WTC11 (cell line): Measurements from ENCODE around the gene CALU.

Experiments used
- CBFB ChIP-seq: sonication (generic); formaldehyde crosslinking; IDR thresholded peaks from 2 replicates; pipeline ENCODE4 v1.8.1; 2022; ENCODE audit warnings: mild to moderate bottlenecking, low read depth, missing genetic modification reagents
- CREB1 ChIP-seq: sonication (generic); formaldehyde crosslinking; IDR thresholded peaks from 2 replicates; pipeline ENCODE4 v1.8.0; 2023; ENCODE audit warnings: mild to moderate bottlenecking, missing genetic modification reagents
- ETV6 ChIP-seq: sonication (generic); formaldehyde crosslinking; IDR thresholded peaks from 2 replicates; pipeline ENCODE4 v1.8.1; 2022; ENCODE audit warnings: mild to moderate bottlenecking, missing genetic modification reagents
- SMAD3 ChIP-seq: sonication (generic); formaldehyde crosslinking; IDR thresholded peaks from 2 replicates; pipeline ENCODE4 v1.8.0; 2022; ENCODE audit warnings: missing genetic modification reagents, mild to moderate bottlenecking, borderline replicate concordance
- ZNF317 ChIP-seq: sonication (generic); formaldehyde crosslinking; IDR thresholded peaks from 2 replicates; pipeline ENCODE4 v1.8.1; 2023; ENCODE audit warnings: low read depth, mild to moderate bottlenecking, moderate library complexity, missing genetic modification reagents, borderline replicate concordance
- TF ChIP-seq, protein P1 (sequence below): sonication (generic); formaldehyde crosslinking; IDR thresholded peaks from 2 replicates; pipeline ENCODE4 v1.8.1; 2023; ENCODE audit warnings: mild to moderate bottlenecking, moderate library complexity, missing genetic modification reagents
- TF ChIP-seq, protein P2 (sequence below): fragments of 200-600 bp; IDR thresholded peaks from 2 replicates; pipeline ENCODE4 v1.8.0; 2022; ENCODE audit warnings: antibody characterized with exemption
- TF ChIP-seq, protein P3 (sequence below): sonication (generic); formaldehyde crosslinking; IDR thresholded peaks from 2 replicates; pipeline ENCODE4 v1.8.0; 2022; ENCODE audit warnings: missing genetic modification reagents
- TF ChIP-seq, protein P4 (sequence below): sonication (generic); formaldehyde crosslinking; IDR thresholded peaks from 2 replicates; pipeline ENCODE4 v1.8.0; 2023; ENCODE audit warnings: missing genetic modification reagents, mild to moderate bottlenecking, borderline replicate concordance
- TF ChIP-seq, protein P5 (sequence below): sonication (generic); formaldehyde crosslinking; conservative IDR thresholded peaks from 2 replicates; pipeline ENCODE4 v1.8.1; 2023; ENCODE audit warnings: mild to moderate bottlenecking, low read depth, missing genetic modification reagents, moderate library complexity
- TF ChIP-seq, protein P6 (sequence below): sonication (generic); formaldehyde crosslinking; IDR thresholded peaks from 2 replicates; pipeline ENCODE4 v1.8.0; 2022; ENCODE audit warnings: mild to moderate bottlenecking, missing genetic modification reagents
- TF ChIP-seq, protein P7 (sequence below): sonication (generic); formaldehyde crosslinking; IDR thresholded peaks from 2 replicates; pipeline ENCODE4 v1.8.0; 2022; ENCODE audit warnings: mild to moderate bottlenecking, missing genetic modification reagents

DNA sequence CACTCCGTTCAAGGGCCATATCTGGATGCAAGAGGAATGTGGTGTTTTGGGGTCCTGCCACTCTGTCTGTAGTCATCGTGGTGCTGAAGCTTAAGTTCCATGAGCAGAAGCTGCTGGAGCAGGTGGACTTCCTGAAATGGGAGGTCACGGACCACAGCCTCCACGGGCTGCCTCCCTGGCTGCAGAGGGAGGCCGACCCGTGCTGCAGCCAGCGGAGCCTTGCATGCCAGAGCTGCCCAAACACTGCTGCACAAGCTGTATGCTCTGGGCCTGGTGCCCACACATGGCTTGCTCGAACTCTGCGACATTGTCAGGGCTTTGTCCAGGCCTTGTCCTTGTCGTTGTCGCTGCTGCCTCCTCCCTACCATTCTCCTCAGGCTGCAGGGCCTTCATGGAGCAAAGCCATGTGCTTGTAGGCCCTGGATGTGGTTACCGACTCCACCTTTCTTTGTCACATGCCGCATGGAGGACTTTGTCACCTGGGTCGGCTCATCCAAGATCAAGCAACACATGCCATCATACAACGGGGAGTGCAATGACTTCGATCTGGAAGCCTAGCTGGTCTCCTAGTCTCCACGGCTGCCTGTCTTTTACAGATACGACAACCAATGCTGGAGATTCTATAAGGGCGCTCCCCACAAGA is 45.7 kb upstream of the CALU start:
- TF ChIP-seq, protein P1, sequence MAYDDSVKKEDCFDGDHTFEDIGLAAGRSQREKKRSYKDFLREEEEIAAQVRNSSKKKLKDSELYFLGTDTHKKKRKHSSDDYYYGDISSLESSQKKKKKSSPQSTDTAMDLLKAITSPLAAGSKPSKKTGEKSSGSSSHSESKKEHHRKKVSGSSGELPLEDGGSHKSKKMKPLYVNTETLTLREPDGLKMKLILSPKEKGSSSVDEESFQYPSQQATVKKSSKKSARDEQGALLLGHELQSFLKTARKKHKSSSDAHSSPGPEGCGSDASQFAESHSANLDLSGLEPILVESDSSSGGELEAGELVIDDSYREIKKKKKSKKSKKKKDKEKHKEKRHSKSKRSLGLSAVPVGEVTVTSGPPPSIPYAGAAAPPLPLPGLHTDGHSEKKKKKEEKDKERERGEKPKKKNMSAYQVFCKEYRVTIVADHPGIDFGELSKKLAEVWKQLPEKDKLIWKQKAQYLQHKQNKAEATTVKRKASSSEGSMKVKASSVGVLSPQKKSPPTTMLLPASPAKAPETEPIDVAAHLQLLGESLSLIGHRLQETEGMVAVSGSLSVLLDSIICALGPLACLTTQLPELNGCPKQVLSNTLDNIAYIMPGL (CRISPR knock-in tag) = no peak
- TF ChIP-seq, protein P2, sequence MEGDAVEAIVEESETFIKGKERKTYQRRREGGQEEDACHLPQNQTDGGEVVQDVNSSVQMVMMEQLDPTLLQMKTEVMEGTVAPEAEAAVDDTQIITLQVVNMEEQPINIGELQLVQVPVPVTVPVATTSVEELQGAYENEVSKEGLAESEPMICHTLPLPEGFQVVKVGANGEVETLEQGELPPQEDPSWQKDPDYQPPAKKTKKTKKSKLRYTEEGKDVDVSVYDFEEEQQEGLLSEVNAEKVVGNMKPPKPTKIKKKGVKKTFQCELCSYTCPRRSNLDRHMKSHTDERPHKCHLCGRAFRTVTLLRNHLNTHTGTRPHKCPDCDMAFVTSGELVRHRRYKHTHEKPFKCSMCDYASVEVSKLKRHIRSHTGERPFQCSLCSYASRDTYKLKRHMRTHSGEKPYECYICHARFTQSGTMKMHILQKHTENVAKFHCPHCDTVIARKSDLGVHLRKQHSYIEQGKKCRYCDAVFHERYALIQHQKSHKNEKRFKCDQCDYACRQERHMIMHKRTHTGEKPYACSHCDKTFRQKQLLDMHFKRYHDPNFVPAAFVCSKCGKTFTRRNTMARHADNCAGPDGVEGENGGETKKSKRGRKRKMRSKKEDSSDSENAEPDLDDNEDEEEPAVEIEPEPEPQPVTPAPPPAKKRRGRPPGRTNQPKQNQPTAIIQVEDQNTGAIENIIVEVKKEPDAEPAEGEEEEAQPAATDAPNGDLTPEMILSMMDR = no peak
- no peak for TF ChIP-seq ETV6 (CRISPR knock-in tag)
- TF ChIP-seq, protein P3, sequence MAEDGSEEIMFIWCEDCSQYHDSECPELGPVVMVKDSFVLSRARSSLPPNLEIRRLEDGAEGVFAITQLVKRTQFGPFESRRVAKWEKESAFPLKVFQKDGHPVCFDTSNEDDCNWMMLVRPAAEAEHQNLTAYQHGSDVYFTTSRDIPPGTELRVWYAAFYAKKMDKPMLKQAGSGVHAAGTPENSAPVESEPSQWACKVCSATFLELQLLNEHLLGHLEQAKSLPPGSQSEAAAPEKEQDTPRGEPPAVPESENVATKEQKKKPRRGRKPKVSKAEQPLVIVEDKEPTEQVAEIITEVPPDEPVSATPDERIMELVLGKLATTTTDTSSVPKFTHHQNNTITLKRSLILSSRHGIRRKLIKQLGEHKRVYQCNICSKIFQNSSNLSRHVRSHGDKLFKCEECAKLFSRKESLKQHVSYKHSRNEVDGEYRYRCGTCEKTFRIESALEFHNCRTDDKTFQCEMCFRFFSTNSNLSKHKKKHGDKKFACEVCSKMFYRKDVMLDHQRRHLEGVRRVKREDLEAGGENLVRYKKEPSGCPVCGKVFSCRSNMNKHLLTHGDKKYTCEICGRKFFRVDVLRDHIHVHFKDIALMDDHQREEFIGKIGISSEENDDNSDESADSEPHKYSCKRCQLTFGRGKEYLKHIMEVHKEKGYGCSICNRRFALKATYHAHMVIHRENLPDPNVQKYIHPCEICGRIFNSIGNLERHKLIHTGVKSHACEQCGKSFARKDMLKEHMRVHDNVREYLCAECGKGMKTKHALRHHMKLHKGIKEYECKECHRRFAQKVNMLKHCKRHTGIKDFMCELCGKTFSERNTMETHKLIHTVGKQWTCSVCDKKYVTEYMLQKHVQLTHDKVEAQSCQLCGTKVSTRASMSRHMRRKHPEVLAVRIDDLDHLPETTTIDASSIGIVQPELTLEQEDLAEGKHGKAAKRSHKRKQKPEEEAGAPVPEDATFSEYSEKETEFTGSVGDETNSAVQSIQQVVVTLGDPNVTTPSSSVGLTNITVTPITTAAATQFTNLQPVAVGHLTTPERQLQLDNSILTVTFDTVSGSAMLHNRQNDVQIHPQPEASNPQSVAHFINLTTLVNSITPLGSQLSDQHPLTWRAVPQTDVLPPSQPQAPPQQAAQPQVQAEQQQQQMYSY (CRISPR knock-in tag) = no peak
- no peak for TF ChIP-seq CBFB (CRISPR knock-in tag)
- no peak for TF ChIP-seq CREB1
- TF ChIP-seq SMAD3 (CRISPR knock-in tag) = no peak
- TF ChIP-seq, protein P4, sequence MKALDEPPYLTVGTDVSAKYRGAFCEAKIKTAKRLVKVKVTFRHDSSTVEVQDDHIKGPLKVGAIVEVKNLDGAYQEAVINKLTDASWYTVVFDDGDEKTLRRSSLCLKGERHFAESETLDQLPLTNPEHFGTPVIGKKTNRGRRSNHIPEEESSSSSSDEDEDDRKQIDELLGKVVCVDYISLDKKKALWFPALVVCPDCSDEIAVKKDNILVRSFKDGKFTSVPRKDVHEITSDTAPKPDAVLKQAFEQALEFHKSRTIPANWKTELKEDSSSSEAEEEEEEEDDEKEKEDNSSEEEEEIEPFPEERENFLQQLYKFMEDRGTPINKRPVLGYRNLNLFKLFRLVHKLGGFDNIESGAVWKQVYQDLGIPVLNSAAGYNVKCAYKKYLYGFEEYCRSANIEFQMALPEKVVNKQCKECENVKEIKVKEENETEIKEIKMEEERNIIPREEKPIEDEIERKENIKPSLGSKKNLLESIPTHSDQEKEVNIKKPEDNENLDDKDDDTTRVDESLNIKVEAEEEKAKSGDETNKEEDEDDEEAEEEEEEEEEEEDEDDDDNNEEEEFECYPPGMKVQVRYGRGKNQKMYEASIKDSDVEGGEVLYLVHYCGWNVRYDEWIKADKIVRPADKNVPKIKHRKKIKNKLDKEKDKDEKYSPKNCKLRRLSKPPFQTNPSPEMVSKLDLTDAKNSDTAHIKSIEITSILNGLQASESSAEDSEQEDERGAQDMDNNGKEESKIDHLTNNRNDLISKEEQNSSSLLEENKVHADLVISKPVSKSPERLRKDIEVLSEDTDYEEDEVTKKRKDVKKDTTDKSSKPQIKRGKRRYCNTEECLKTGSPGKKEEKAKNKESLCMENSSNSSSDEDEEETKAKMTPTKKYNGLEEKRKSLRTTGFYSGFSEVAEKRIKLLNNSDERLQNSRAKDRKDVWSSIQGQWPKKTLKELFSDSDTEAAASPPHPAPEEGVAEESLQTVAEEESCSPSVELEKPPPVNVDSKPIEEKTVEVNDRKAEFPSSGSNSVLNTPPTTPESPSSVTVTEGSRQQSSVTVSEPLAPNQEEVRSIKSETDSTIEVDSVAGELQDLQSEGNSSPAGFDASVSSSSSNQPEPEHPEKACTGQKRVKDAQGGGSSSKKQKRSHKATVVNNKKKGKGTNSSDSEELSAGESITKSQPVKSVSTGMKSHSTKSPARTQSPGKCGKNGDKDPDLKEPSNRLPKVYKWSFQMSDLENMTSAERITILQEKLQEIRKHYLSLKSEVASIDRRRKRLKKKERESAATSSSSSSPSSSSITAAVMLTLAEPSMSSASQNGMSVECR = no peak
- TF ChIP-seq, protein P5, sequence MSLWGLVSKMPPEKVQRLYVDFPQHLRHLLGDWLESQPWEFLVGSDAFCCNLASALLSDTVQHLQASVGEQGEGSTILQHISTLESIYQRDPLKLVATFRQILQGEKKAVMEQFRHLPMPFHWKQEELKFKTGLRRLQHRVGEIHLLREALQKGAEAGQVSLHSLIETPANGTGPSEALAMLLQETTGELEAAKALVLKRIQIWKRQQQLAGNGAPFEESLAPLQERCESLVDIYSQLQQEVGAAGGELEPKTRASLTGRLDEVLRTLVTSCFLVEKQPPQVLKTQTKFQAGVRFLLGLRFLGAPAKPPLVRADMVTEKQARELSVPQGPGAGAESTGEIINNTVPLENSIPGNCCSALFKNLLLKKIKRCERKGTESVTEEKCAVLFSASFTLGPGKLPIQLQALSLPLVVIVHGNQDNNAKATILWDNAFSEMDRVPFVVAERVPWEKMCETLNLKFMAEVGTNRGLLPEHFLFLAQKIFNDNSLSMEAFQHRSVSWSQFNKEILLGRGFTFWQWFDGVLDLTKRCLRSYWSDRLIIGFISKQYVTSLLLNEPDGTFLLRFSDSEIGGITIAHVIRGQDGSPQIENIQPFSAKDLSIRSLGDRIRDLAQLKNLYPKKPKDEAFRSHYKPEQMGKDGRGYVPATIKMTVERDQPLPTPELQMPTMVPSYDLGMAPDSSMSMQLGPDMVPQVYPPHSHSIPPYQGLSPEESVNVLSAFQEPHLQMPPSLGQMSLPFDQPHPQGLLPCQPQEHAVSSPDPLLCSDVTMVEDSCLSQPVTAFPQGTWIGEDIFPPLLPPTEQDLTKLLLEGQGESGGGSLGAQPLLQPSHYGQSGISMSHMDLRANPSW (CRISPR knock-in tag) = no peak
- TF ChIP-seq, protein P6, sequence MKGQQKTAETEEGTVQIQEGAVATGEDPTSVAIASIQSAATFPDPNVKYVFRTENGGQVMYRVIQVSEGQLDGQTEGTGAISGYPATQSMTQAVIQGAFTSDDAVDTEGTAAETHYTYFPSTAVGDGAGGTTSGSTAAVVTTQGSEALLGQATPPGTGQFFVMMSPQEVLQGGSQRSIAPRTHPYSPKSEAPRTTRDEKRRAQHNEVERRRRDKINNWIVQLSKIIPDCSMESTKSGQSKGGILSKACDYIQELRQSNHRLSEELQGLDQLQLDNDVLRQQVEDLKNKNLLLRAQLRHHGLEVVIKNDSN (CRISPR knock-in tag) = no peak
- TF ChIP-seq ZNF317 (CRISPR knock-in tag) = no peak
- TF ChIP-seq, protein P7, sequence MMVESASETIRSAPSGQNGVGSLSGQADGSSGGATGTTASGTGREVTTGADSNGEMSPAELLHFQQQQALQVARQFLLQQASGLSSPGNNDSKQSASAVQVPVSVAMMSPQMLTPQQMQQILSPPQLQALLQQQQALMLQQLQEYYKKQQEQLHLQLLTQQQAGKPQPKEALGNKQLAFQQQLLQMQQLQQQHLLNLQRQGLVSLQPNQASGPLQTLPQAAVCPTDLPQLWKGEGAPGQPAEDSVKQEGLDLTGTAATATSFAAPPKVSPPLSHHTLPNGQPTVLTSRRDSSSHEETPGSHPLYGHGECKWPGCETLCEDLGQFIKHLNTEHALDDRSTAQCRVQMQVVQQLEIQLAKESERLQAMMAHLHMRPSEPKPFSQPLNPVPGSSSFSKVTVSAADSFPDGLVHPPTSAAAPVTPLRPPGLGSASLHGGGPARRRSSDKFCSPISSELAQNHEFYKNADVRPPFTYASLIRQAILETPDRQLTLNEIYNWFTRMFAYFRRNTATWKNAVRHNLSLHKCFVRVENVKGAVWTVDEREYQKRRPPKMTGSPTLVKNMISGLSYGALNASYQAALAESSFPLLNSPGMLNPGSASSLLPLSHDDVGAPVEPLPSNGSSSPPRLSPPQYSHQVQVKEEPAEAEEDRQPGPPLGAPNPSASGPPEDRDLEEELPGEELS = no peak
